ENCODE data around the gene GIGYF2. TPM values are rescaled to one million over a fixed set of nuclear protein-coding genes. Genes with fewer than 3 reads are reported as not detected.

GIGYF2 gene
- total RNA-seq, 1 experiment from 2014 or later, result 52.5 TPM

DNA sequence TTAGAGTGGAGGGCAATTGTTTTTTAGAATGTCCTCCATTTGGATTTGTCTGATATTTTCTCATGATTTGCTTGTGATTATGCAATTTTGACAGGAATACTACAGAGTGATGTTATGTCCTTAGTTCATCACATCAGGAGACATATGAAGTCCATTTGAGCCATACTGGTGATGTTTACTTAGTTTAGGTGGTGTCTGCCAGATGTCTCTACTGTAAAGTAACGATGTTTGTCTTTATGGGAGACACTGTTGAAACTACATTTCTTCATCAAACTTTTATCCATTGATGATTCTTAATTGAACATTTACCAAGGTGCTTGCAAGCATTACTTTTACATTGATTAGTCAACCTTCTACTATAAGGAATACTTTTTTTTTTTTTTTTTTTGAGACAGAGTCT, 168.0 kb downstream of the GIGYF2 start:
- DNase-seq (ENCODE audit: low read depth), result no peak

DNA sequence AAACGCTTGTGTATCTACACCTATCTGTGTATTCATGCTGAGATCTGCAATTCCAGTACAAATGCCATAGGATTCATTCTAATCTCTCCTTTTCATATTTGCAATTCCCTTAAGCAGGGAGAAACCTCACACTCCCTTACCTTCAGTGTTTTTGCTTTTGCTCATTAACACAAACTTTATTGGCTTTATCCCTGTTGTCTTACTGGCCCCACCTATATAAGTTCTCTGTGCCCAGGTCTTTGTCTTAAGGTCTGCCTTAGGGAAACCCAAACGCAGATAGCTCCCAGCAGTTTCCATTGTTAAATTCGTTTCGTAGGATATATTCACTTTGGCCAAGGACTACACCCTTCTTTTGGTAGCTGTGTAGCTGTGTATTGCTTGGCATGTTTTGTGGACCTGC, 169.0 kb downstream of the GIGYF2 start:
- no peak for DNase-seq (ENCODE audit: low read depth)

DNA sequence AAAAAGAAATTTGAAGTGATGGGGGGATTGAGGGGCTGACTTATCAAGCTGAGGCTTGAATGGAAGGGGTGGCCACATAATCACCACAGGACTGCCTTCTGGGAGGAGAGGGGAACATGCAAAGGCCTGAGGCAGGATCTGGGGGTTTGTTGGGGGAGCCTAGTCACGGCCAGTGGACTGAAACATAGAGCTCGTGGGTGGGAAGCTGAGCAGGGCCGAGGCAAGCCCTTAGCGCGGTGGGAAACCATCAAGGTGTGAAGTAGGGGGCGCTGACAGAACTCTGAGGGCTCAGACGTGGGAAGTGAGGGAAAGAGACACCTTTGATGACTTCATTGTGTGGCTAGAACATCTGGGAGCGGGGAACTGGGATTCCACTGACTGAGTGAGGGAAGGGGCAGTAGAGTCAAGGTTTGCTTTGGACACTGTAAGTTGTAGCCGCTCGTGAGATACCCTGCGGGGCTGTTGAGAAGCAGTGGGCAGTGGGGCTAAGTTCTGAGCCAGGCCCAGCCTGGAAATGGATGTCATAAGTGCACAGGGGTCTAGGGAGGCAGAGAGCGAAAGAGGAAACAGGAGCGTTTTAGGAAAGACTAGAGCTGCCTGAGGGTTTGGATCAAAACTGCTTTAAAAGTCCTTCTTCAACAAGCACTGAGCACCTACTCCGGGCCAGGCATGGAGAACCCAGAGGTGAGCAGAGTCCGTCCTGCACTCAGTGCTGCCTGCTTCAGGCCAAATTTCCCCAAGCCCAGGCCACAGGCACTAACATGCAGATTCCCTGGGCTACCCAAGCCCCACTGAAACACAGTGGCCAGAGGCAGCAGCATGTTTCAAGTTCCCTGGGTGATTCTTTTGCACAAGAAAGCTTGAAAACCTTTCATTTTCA, 172.2 kb downstream of the GIGYF2 start:
- DNase-seq (ENCODE audit: low read depth), result no peak

DNA sequence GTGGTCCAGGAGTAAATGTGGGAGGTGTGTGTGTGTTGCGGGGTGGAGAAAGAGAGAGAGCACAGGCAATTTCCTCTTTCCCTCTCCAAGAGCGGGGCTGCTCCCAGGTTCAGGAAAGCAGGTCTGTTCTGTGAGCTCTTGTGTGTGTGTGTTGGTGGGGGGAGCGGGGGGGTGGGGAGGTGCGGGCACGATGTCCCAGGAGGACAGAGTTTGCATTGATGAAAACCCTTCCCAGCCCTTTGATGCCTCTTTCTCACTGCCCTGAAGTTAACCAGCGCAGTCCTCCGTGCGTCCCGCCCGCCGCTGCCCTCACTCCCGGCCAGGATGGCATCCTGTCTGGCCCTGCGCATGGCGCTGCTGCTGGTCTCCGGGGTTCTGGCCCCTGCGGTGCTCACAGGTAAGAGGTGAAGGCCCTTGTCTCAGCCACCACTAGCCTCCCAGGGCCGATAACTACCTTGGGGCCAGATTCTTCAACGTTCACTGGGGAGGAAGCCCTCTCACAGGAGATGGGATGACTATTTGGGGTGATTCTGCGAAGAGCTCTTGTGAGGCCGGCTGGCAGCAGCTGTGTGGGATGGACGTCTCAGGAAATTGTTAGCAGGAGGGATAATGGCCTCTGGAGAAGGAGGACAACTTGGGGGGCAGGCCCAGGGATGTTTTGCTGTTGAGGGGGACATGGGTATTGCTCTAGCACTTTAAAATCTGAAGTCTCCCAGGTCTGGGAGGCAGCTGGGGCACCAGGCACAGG, 173.1 kb downstream of the GIGYF2 start, which contains the start of gene SNORC:
Gene SNORC (plus strand): TSS at position 247 of the 748 bp plus-strand sequence. CDS start 78 bp downstream, at position 325.
- DNase-seq (ENCODE audit: low read depth), result no peak

DNA sequence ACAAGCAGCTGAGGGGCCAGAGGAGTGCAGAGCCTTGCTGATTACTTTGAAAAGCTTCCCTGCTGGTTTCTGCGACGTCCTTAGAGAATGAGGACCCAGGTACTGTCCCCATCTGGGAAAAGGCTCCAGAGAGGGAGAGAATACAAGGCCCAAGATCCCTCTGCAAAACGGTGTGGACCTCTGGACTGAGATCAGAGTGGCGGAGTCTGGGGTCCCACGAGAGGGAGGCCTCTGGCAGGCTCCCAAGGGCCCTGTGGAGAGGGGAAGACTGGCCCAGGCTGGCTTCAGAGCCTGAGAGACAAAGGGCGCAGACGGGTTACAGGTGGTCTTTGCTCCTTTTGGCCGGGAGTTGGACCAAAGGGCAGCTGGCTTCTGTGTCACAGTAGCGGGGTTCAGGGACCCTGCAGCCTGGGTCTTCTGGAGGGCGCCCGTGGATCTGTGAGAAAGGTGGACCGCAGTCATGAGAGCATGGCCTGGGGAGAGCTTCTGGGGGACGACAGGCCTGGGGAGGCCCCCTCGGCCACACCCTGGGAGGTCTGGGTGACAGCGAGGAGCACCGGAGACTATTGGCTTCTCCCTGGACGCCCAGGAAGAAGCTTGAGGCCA, 173.7 kb downstream of the GIGYF2 start:
- no peak for DNase-seq (ENCODE audit: low read depth)

DNA sequence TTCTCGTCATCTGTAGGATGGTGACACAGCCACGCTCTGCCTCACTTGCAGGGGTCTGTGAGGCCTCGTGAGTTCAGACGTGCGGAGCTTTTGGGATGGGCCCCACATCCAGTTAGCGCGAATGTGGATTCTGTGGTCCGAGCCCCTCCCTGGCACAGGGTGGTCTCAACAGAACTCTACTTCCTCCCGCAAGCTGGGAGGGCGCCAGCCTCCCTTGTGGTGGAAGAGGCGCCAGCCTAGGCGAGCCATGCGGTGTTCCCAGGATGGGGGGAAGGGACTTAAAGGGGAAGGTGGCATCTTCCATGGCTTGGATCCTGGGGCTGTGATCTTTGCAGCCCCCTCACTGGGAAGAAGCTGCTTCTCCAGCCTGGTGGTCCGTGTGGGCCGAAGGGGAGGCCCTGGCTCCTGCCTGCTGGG, 174.3 kb downstream of the GIGYF2 start:
- DNase-seq (ENCODE audit: low read depth), result no peak

DNA sequence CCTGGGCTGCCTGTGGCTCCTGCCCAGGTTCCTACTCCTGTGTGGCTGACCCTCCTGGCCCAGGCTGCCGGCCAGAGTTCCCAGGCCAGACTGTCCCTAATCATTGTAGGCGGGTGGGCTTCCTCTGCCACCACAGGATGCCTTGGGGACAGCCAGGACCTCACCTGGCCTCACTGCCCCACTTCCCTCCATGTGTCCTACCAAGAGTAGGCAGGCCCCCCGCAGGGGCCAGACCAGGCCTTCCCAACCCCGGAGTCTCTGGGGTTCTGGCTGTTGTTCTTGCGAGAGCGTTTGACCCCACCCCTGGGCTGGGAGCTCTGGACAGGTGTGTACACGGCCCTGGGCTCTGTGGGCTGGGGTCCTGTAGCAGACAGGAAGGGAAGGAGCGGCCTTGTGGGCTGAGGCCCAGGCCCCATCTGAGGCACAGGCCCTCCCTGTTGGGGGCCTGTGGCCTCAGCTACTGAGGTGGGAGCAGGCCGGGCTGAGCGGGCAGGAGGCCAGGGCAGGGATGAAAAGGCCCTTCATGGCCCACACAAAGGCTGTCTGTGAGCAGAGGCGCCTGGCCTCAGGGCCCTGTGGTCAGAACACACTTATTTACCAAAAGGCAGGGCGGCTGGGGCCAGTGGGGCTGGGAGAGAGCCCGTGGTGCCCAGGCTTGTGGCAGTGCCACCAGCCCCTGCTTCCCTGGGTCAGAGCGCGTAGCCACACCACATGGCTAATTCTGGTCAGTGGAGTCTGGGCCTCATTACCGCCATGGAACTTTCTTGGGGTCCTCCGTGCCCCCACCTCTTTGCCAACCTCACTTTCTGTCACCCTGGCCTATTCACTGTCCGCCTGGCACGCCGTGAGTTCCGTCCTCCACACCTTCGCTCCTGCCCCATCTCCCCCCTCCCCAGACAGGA, 175.0 kb downstream of the GIGYF2 start:
- no peak for DNase-seq (ENCODE audit: low read depth)

DNA sequence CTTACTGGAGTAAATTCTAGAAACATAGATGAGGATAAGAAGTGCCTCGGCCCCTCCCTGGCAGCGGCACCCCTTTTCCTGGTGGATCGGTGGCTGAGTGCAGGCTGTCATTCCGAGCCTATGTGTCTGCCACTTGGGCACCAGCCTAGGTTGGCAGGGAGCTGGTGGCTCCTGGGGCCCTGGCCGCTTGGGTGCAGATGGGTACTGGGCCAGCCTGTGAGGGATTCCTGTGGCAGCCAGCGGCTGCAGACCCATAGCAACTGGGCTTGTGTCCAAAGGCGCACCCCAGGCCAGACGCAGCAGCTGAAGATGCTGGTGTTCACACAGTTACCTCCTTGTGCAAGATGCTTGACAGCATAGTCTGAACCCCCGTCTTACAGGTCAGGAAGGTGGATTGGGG, 175.7 kb downstream of the GIGYF2 start:
- no peak for DNase-seq (ENCODE audit: low read depth)

DNA sequence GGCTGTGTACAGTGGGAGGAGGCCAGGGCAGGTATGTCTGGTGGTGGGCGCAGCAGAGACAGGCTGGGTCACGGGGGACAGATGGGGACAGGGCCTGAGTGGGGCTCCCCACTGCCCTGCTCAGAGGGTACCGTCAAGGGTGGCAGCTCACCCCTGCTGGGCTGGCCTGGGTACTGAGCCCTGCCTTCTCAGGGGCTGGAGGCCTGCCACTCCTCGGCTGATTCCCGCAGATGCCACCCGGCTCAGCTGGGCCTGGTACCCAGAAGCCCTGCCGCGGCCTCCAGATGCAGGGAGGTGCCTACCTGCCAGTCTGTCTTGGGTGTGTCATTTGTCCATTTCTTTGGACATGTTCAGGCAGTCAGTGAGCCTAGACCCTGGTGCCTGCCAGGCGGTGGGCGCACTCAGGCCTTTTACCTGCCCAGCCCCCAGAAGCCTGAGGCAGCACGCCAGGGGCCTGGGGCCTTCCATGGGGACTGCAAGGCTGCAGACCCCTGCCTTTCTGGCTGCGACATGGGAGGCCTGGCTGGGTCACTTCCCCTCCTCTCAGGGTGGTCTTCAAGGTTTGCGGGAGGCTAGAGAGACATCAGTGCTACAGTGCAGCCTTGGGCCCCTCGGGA, 176.3 kb downstream of the GIGYF2 start:
- DNase-seq (ENCODE audit: low read depth), result no peak

DNA sequence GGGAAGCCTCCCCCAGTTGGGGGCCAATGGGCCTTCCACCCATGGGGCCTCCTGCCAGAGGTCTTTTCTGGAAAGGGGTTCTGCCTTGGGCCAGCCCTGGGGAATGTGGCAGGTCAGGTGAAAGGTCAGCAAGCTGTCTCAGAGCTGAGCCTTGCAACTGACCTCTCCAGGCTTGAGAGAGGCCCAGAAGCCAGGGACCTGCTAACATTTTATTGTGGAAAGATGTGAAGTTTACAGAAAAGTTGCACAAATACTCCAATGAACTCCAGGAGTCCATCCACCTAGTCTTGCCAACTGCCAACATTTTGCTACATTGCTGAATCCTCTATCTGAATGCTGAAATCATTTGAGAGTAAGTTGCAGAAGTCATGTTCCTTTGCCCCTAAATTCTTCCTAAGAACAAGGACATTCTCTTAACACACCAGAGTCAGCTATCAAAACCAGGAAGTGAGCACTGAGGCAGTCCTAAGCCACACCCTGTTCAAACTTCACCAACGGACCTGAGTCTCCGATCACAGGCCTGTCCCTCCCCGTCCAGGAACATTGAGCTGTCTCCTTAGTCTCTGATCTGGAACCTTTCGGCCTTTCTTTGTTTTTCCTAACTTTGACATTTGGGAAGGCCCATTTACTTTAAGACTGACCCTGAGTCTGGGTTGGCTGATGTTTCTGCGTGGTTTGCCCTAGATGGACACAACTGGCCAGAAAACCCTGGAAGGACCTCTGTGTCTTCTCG, 176.9 kb downstream of the GIGYF2 start:
- DNase-seq (ENCODE audit: low read depth), result no peak

DNA sequence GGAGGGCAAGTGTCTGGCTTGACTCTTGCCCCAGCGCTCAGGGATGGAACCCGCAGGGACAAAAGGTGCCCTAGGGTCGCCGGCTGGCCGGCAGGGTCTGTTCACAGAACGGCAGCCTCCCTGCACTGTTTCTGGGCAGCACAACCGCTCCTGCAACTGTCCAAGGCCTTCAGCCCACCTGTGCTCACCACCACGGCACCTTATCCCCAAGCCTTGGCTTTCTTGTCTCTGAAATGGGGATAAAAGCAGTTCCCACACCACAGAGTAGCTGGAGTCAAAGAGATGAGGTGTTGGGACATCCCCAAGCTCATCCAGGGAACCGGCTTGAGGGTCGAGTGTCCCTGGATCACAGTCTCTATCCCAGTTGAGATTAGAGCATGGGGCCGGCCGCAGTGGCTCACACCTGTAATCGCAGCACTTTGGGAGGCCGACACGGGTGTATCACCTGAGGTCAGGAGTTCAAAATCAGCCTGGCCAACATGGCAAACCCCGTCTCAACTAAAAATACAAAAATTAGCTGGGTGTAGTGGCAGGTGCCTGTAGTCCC, 177.6 kb downstream of the GIGYF2 start:
- no peak for DNase-seq (ENCODE audit: low read depth)

DNA sequence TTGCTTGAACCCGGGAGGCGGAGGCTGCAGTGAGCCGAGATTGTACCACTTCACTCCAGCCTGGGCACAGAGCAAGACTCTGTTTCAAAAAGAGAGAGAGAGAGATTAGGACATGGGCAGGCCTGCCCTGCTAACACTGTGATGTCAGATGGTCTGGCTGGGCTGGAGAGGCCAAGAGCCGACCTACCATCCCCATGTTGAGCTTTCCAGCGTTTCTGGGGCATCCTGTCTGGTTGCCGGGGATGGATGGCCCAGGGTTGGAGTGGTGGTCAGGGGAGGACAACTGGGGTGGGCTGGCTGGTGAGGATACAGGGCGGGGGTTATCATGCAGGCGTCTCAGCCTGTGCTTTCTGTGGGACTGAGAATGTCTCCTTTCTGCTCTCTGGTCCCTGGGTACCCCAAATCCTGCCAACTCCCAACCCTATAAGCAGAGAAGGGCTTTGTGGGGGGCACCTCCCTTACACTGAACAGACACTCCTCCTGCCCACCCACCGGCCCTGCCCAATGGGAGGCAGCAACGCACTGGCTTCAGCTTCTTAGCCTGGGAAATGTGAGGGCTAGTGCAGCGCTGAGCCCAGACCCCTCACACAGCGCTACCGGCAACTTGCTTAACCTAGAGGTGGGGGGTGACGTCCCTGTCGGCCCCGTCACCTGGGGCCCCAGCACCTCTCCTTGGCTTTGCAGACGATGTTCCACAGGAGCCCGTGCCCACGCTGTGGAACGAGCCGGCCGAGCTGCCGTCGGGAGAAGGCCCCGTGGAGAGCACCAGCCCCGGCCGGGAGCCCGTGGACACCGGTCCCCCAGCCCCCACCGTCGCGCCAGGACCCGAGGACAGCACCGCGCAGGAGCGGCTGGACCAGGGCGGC, 178.4 kb downstream of the GIGYF2 start:
- no peak for DNase-seq (ENCODE audit: low read depth)

DNA sequence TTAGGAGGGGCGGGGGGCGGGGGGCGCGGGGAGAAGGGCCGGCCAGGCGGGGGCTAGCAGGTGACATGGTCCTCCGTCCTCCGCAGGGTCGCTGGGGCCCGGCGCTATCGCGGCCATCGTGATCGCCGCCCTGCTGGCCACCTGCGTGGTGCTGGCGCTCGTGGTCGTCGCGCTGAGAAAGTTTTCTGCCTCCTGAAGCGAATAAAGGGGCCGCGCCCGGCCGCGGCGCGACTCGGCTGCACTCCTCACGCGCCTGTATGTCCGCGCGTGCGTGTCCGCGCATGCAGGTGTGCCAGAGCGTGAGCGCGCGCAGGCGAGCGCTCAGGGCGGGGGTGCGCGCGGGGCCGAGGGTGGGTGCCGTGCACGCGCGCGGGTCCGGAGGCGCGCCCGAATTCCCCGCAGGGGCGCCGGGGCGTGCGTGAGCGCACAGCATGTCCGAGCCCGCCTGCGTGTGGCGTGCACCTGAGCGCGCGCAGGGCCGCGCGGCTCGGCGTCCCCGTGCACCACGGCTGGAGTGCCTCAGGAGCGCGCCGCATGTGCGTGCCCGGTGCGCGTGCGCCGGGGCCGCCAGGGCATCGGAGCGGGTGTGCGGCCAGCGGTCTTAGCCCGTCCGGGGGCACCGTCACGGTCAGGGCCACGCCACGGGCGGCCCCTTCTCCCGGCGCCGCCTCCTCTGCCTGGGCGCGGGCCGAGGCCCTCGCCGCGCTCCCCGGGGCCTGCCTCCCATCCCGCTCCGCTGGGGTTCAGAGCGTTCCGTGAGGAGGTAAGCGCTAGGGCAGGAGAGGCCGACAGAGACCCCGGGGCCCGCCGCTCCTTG, 179.2 kb downstream of the GIGYF2 start:
- no peak for DNase-seq (ENCODE audit: low read depth)

DNA sequence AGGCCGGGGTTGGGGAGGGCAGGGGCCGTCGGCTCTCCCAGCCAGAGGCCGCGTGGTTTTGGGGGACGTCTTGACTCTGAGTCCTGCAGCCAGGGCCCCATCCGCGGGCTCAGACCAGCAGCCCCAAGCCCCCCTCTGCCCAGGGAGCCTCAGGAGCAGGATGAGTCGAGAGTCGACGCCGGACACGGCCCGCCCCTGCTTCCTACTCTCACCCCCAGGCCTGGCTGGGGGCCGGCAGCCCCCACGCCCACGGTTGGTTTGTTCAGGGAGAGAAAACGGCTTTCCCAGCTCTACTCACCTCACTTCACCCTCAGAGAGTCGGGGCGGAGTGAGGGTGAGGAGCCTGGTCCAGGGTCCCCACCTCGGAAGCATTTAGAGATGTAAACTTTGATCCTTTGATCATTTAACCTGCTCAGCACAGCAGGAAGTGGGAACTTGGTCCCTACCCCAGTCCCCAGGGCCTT, 179.9 kb downstream of the GIGYF2 start:
- DNase-seq (ENCODE audit: low read depth), result no peak

DNA sequence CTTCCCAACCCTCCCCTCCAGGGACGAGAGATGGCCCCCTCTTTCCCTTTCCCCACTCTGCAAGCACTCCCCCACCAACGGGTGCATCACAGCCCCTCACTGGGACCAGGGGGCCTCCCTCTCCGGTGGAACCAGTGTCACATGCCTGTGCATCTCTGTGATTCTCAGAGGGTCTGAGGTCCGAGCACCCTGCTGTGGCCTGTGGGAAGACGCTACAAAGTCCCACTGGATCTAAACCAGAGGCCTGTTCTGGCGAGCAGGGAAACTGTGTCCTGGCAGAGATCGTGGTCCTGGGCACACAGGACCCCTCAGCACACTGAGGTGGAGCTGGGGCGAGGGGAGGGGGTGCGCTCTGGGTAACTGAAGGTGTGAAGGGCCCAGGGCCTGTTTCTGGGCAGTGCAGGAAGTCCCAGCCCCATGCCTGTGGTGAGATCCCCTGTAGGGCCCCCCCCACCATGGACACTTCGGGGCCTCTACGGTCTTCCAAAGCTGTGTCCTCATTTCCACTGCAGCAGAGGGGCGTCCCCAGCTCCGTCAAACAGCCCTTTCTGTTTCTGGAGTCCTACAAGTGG, 180.9 kb downstream of the GIGYF2 start:
- no peak for DNase-seq (ENCODE audit: low read depth)

DNA sequence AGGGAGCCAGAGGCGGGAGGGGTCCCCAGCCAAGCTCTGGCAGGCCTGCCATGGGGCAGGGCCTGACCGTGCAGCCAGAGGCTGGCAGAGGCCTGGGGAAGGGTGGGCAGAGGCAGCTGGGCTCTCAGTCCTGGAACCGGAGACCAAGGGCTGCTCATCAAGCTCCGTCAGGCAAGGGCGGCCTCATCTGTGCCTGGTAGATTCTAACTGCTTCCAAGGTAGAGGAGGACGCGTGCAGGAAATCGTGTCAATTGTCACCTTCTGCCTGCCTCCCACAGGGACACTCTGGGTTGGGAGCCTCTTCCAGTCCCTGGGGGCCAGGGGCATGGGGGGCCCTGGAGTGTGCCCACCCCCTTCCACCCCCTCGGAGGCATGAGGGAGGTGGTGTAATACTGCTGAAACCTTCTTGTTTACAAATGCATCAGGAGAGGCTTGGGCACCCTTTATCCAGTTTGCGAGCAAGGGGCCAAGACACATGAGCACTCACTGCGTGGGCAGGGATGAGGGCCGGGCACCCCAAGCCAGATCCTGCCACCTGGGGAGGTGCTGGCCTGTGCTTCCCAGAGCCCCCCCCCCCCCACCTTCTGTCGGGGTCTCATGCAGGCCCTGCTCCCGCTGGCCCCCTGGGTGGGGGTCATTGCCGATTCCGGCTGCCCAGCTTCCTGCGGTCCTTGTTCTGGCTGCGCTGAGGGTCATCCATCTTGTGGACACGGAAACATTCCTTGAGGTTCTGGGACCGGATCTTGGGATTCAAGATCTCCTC, 181.9 kb downstream of the GIGYF2 start:
- no peak for DNase-seq (ENCODE audit: low read depth)

All from LHCN-M2 (cell line).